ENCODE results near the gene IBA57. TPM values are rescaled to one million over a fixed set of nuclear protein-coding genes. Genes with fewer than 3 reads are reported as not detected.

The IBA57 gene
- total and polyA plus RNA-seq, 2 experiments from 2014 or later, result 4.7 to 5.0 TPM

- Histone ChIP-seq H3K4me2 (no peak overlapping the region), H3K79me2 (no peaks in the 10 kb centered on the region), H3K4me1 (ENCODE audit: insufficient read depth) (no peaks in the 10 kb centered on the region), H3K4me3 (no peak overlapping the region), H4K20me1 (ENCODE audit: insufficient read depth, poor library complexity, severe bottlenecking) (no peaks in the 10 kb centered on the region), H3K9me3 (ENCODE audit: low read depth) (no peaks in the 10 kb centered on the region), H3K36me3 (replicated peaks; ENCODE audit: insufficient read depth, low read depth) (no peaks in the 10 kb centered on the region), H3K27ac (no peak overlapping the region), H3K9me2 (replicated peaks; ENCODE audit: insufficient read depth) (no peaks in the 10 kb centered on the region), H2AFZ (no peak overlapping the region), H3K27me3 (no peaks in the 10 kb centered on the region)
- WGBS (ENCODE audit: low lambda C conversion rate, missing lambda C conversion rate), result 94% methylated on average over 9 of the region's 9 CpGs
- TF ChIP-seq EZH2phosphoT487 (IDR thresholded peaks at IDR 0.05; ENCODE audit: low read depth, severe bottlenecking, unreplicated experiment) (no peak), EZH2 (IDR thresholded peaks at IDR 0.05; ENCODE audit: borderline replicate concordance) (no peak), CTCF (IDR thresholded peaks at IDR 0.05; ENCODE audit: poor library complexity) (no peak)
- no peak for DNase-seq (ENCODE audit: low spot score)
These were observed 16.0 kb downstream of the IBA57 start for GRCh38 chr1:228181645-228182034.

- H3K27ac ChIP-seq, result no peak overlapping the region
- H3K4me1 ChIP-seq (ENCODE audit: insufficient read depth), result no peaks in the 10 kb centered on the region
- H4K20me1 ChIP-seq (ENCODE audit: insufficient read depth, poor library complexity, severe bottlenecking), result no peaks in the 10 kb centered on the region
- no peak overlapping the region for H3K4me3 ChIP-seq
- H3K27me3 ChIP-seq, result no peaks in the 10 kb centered on the region
- no peak overlapping the region for H2AFZ ChIP-seq
- DNase-seq (ENCODE audit: low spot score), result no peak
- 92% methylated on average over 6 of the region's 32 CpGs for WGBS (ENCODE audit: low lambda C conversion rate, missing lambda C conversion rate)
- H3K9me2 ChIP-seq (replicated peaks; ENCODE audit: insufficient read depth), result no peaks in the 10 kb centered on the region
- no peak overlapping the region for H3K4me2 ChIP-seq
- H3K79me2 ChIP-seq, result no peaks in the 10 kb centered on the region
- TF ChIP-seq EZH2 (IDR thresholded peaks at IDR 0.05; ENCODE audit: borderline replicate concordance), result no peak
- no peak for TF ChIP-seq EZH2phosphoT487 (IDR thresholded peaks at IDR 0.05; ENCODE audit: low read depth, severe bottlenecking, unreplicated experiment)
- no peak for TF ChIP-seq CTCF (IDR thresholded peaks at IDR 0.05; ENCODE audit: poor library complexity)
- no peaks in the 10 kb centered on the region for H3K36me3 ChIP-seq (replicated peaks; ENCODE audit: insufficient read depth, low read depth)
- no peaks in the 10 kb centered on the region for H3K9me3 ChIP-seq (ENCODE audit: low read depth)
These were observed 16.9 kb downstream of the IBA57 start for GRCh38 chr1:228182296-228183030.

DNA sequence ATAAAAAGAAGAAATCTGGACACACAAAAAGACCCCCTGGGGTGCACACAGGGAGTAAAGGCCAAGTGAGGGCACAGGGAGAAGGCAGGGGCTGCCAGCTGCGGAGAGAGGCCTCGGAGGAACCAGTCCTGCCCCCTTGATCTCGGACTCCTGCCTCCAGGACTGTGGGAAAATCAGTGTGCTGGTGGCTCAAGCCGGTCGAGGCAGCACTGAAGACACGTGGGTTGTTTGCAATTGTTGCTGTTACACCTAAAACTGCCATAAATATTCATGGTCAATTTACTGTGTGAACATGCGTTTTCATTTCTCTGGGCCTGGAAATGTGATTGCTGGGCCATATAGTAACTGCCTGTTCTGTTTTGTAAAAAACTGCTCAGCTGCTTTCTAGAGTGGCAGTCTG, 18.5 kb downstream of the IBA57 start:
- Histone ChIP-seq H3K4me3 (no peak overlapping the region), H3K27me3 (no peaks in the 10 kb centered on the region), H2AFZ (no peak overlapping the region), H3K4me1 (ENCODE audit: insufficient read depth) (no peaks in the 10 kb centered on the region), H3K9me3 (ENCODE audit: low read depth) (peaks cover 8% of the 10 kb centered on the region), H3K4me2 (no peak overlapping the region), H3K9me2 (replicated peaks; ENCODE audit: insufficient read depth) (no peaks in the 10 kb centered on the region), H3K36me3 (replicated peaks; ENCODE audit: insufficient read depth, low read depth) (no peaks in the 10 kb centered on the region), H4K20me1 (ENCODE audit: insufficient read depth, poor library complexity, severe bottlenecking) (no peaks in the 10 kb centered on the region), H3K79me2 (no peaks in the 10 kb centered on the region), H3K27ac (no peak overlapping the region)
- no peak for DNase-seq (ENCODE audit: low spot score)
- WGBS (ENCODE audit: low lambda C conversion rate, missing lambda C conversion rate), result 86% methylated on average over 7 of the region's 7 CpGs
- no peak for TF ChIP-seq EZH2phosphoT487 (IDR thresholded peaks at IDR 0.05; ENCODE audit: low read depth, severe bottlenecking, unreplicated experiment)
- no peak for TF ChIP-seq EZH2 (IDR thresholded peaks at IDR 0.05; ENCODE audit: borderline replicate concordance)
- TF ChIP-seq CTCF (IDR thresholded peaks at IDR 0.05; ENCODE audit: poor library complexity), result no peak
